GM19468 (cell line): ENCODE data around the gene SLC6A11.

Experiments used
- ATAC-seq: cut with Tn5 transposase; IDR thresholded peaks from one replicate; pipeline ENCODE4 v1.9.1; 2021; ENCODE audit warnings: mild to moderate bottlenecking, moderate library complexity, moderate number of reproducible peaks; ENCODE audit not compliant: unreplicated experiment; ENCODE audit errors: extremely low read depth

Gene SLC6A11

DNA sequence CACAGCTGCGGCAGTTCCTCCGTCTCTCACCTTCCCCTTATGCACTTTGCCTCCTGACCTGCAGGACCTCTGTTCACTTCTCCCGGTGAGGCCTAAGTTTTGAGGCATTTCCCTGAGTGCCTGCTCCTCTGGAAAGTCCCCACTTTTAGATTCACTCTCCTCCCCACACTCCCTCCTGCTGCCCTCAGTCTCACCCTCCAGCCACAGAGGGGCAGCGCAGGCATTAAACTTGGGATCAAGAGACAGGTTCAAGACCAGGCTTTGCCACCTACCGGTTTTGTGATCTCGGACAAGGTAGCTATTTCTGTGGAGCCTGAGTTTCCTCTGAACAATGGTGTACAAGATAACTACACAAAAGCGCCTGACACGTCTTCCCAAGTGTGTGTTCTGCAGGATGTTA lies 19.4 kb downstream of the SLC6A11 start:
- ATAC-seq, result no peak

DNA sequence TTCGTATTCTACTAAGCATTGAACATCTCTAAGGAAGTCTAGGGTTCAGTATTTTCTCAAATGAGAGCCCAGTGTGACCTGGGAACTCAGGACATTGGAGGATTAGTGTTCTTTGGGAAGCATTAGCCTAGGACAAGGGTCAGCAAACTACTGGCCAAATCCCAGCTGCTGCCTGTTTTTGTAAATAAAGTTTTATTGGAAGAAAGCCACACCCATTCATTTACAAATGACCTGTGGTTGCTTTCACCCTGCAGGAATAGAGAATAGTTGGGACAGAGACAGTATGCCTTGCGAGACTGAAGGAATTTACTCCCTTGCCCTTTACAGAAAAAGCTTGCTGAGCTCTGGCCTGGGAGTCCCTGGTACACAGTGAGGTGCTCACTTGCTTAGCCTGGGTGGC lies 20.6 kb downstream of the SLC6A11 start:
- no peak for ATAC-seq

DNA sequence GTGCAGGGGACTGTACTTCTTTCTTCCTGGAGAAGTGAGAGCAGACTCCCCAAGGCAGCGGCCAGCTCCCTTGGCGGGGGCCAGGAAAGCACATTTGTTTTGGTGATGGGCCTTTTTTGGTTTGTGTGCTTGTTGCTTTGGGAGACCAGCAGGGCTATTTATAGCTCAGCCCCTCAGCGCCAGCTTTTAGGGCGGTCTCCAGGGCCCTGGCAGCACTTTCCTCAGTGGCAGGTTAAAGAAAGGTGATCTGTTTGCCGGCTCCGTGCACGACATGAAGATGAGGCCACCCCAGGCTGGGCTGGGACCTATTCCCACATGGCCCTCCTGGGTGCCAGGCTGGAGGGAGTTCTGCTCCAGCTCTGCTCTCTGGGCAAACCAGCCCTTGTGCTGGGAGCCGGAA lies 21.8 kb downstream of the SLC6A11 start:
- no peak for ATAC-seq

DNA sequence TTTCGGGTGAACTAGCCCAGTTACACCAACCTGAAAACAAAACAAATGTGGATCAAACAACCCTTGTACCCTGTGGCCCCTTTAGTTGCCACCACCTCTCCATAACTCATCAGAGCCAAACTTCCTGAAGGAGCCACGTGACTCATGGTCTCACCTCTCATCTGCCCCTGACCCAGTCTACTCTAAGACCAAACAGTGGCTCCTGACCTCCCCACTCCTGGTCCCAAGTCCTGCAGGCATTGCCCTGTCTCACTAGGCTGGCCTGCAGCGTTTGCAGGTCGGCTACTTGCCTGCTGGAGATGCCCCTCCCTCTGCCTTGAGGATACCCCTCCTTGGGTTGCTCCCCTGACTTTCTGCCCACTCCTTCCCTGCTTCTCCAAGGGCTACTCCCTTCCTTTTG lies 23.1 kb downstream of the SLC6A11 start:
- no peak for ATAC-seq

DNA sequence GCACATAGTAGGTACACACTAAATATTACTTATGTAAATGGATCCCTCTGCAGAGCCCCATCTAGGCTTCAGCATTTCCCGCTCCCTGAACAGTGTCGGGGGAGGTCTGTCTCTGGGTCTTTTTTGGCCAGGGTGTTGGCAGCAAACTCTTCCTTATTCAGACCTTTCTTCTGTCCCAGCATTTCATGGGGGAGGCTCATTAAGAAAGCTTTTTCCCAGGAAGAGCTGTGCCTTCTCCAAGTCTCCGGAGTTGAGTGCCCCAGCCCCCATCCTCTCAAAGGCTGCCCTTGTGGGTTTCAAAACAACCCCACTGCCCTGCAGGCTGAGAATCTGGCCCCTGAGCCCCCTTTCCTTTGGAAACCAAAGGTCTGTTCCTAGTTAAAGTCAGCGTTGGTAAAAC lies 25.1 kb downstream of the SLC6A11 start:
- ATAC-seq, result no peak

DNA sequence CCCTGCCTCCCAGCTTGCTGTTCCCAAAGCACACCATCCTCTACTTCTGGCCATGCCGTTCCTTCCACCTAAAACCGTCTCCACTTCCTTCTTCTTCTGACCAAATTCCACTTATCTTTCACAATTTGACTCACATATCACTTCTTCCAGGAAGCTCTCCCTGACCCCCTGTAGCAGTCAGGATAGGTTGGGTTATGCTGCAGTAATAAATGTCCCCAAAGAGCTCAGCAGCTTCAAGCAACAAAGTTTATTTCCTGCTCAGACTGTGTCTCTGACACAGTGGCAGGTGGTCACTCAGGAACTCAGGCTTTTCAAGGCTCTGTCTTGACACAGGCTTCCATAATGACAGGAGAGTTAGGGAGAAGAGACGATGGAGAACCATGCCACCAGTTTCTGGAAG lies 27.4 kb downstream of the SLC6A11 start:
- ATAC-seq, result no peak

DNA sequence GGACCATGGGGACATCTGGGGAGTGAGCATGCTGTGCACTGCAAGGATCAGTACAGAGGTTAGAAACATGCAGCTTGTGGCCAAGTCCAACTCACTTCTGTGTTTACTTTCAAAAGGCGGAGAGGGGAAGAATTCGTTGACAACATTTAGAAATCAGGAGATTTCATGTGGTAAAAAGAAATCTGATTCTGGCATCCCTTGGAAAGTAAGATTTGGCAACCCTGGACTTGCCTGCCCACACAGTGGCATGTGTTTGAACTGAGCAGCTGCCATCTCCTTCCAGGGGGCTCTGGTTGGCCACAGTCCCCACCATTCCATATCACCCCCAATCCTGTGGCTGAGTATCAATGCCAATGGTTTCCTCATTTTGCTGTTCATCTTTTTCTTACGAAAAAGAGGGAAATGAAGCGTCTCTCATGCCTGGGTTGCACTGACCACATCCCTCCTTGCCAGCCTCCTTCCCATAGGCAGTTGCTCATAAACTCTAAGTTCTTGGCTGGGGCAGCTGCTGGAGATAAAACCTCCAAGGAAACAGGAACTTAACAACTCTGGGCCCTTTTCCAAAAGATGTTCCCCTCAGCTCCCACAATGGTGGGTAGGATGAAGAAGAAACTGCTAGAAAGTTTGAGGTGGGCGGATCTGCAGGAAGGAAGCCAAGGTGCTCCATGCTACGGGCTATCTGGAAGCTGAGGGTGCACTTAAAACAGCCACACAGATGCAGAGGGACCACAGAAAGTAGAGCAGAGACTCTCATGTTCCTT lies 29.2 kb downstream of the SLC6A11 start:
- ATAC-seq, result no peak

DNA sequence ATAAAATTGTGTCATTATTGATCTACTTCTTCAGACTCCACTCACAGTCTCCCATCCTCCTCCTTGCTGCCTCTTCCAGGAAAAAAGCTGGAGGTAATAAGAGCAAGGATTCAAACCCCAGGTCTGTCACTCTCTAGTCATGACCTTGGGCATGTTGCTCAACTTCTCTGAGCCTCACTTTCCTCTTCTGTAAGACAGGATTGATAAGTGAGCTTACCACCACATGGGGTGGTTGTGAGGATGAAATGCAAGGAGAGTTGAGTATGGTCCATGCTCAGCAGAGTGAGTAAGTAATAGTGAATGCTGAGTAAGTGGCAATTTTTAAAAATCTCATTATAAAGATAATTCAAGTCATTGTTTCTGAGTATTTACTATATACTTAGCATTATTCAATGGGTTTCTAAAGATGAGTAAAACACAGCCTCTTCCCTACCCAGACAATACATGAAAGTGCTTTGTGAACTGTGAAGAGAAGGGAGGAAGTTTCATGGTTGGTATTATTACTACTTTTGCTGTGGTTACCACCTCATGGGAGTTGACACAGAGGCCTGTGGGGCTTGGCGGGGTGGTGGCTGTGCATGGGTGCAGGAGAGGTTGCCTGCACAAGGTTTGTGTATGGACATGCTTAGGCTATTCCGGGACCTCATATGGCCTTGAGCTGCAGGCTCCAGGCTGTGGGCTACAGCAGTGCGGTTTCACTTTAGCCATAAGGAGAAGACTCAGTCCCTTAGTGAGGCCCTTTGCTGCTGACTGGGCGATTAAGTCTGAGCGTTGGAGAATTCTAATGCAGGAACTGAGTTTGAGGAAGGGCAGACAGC lies 30.0 kb downstream of the SLC6A11 start:
- no peak for ATAC-seq

DNA sequence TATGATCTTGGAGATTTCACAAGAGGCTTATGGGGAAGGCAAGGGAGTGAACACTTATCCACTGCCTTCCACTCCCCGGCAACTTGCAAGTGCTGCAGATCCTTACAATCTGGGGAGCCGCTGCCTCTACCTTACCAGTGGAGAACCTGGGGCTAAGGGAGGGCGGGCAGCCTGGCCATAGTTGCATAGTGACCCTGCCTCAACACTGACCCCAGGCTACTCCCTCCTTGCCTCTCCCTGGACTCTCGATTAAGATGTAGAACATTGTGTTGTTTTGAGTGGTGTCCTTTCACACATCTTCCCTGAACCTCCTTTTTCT lies 30.6 kb downstream of the SLC6A11 start:
- ATAC-seq, result no peak

DNA sequence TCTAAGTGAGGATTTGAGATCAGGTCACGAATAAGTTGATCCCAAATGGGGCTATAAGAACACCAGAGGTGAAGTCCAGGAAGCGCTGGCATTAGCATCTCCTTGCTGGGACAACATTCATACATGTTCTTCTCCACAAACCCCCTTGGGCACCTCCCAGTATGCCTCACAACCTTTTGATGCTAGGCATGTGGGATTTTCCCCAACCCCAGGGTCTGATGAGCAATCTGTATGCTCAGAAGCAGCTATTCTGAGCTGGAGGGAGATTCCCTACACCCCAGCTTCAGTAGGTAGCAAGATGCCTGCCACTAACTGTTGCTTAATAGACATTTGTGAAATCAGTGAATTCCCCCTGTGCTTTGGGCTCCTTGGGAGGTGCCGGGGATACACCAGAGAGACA lies 32.2 kb downstream of the SLC6A11 start:
- no peak for ATAC-seq

DNA sequence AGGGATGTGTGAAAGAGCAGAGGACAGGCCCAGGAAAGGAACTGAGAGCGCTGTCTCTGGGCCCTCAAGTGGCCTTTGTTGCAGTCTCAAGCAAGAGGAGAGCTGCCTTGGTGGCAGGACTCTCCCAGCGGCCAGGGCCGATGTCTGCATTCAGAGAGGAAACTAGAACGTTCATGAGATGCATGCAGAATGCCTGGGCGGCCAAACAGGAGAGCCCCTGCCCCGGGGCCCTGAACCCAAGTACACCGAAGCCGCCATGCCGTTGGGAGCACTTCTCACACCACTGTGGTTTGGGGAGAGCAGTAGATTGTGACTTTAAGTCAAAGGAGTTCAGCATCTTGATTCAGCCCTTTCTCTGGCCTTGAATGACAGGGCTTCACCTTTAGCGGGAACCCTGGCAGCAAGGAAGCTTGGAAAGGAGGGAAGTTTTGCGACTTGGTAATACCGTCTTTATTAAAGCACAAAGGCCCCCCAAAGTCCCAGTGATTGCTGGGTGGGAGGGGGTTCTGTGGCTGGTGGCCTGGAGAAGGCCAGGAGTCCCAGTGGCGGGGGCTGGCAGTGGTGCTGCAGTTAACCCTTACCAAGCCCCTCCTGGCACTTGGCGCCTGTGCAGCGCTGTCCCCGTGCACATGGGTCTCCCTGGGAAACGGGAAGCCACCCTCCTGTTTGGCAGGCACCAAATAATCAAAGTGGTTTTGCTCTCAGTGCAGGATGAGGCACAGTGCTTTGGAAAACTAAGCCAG lies 36.2 kb downstream of the SLC6A11 start:
- ATAC-seq, result no peak

DNA sequence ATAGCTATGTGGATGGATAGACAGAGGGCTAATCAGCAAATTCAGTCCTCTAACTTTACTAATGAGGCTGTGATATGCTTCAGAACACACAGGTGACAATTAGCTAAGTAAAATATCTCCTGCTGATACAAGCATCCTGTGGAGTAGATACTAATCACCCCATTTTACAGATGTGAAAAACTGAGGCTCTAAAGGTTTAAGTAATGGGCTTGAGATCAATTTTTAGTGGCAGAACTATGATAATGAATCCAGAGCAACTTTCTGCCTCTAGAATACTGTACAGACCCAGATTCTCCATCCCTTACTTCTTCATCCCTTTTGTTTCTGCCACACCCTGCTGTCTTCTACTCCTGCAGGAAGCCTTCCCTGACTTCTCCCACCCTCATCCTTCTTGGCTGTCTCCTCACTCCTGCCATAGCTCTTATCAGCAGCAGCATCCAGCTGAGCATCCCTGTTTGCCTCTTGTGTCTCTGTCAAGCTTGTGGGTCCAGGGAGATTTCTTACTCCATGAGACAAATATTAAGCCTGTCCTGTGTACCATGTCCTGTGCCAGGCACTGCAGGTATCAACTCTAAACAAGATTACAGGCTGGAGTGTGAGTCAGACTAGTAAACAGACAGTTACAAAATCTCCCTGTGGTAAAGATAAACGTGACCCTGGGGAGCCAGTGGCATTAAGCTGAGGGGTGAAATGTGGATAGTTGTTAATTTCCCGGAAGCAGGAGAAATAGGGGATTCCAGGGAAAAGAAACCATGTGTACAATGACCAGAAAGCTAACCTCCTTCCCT lies 39.2 kb downstream of the SLC6A11 start:
- ATAC-seq, result no peak

DNA sequence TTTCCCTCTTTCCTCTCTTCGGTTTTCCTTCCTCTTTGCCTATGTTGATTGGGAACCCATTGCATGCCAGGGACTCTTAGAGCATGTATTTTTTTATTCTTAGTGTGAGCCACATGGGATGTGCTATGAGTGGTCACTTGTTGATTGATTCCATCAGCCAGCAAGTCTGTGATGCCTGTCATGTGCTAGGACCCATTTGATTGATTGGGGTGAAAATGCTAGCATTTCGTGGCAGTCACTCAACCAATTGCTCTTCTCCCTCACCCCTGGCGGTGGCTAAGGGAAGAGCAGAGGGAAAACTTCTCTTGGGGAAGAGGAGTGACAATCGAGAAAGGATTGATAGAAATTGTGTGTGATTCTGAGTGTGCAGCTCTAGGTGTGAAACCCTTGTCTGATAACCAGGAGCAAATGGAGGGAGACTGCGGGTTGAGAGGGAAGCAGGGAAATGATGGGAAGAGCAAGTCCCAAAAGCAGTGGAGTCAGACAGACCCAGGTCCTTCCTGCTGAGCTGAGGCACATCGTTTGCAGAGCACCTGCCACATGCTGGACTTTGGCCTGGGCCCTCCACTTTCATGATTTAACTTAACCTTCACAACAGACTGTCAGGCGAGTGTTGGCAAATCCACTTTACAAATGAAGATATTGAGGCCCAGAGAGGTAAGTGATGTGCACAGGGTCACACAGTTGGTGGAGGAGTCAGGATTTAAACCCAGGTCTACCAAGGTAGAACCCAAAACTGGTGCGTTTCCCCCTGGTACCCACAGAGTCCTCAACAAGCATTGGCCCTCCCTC lies 40.0 kb downstream of the SLC6A11 start:
- no peak for ATAC-seq

DNA sequence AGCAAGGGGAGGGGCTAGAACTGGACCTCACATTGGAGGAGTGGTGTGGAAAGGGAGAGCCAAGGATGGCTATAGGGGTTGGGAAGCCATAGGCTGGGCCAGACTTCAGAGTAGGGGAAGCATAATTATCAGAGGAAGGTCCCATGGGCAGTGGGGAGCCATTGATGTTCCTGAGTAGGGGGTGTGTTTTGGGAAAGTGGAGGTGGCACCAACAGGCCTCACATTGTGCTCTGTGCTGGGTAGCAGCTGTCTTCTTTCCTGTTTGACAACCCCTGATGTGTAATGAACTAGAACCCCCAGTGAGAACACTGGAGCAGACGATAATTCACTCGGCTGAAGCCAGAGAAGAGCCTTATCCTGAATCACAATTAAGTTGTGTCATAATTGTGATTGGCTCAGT lies 41.2 kb downstream of the SLC6A11 start:
- ATAC-seq, result no peak

DNA sequence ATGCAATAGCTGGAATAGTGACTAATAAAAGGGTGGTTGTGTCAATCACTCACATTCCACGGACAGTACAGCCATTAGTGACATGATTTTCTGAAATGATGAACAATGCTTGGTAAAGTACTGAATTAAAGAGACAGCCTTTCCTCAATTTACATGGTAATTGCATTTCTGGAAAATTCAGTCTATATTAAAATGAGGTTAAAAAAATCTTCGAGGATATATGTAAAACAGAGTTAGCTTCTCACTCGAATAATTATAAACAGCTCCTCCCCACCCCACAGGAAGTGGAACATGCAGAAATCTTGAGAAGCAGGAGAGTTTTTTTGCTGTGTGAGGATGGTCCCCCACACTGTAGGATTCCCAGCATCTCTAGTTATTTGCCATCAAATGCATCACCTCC lies 42.1 kb downstream of the SLC6A11 start:
- ATAC-seq, result no peak

DNA sequence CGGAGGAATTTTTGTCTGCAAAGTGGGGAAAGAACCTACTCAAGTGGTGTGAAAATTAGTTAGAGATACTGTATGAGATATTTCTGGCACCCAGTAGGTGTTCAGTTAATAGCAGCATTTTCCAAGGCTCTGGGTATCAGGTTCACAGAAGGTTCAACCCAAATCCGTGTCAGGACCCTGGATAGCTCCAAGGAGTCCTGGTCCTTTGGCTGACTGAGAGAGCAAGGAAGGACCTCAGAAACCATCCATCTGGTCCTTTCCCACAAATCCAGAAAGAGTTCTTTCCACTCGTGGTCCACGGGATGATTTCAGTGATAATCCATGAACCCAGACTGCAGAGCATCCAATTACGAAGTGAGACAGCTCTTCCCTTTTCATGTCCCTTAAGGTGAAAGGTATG lies 51.4 kb downstream of the SLC6A11 start:
- no peak for ATAC-seq

DNA sequence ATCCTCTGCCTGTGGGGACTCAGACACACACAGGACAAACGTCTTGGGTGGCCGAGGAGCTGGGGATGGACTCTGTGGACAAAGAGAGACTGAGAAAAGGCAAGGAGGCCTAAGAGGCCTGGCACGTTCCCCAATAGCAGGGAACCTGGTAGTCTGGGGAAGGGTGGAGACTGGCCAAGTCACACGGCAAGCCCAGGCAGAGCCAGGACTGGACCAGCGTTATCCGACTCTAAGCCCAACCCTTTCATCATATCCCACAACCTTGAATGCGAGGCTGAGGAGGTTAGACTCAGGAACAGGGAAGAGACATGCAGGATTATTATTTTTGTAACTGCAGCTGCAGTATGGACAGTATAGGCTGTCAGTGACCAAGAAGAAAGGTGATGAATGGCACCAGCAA lies 53.4 kb downstream of the SLC6A11 start:
- ATAC-seq, result no peak

DNA sequence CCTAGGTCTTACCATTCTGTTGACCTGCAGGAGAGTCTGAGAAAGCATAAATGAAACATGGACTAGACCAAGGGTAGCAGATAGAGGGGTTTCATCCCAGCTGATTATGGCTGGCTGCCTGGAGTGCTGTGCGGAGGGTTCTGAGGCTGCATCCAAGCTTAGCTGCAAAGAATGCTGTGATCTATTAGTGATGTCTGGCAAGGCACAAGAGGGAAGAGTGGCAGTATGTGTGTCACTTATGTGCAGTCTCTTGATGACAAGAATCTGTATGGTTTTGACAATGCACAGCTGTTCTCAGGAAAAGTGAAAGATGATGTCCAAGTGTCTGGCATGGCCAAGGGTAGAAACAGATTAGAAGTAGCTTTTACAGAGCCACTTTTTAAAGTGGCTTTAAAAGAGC lies 54.3 kb downstream of the SLC6A11 start:
- no peak for ATAC-seq

DNA sequence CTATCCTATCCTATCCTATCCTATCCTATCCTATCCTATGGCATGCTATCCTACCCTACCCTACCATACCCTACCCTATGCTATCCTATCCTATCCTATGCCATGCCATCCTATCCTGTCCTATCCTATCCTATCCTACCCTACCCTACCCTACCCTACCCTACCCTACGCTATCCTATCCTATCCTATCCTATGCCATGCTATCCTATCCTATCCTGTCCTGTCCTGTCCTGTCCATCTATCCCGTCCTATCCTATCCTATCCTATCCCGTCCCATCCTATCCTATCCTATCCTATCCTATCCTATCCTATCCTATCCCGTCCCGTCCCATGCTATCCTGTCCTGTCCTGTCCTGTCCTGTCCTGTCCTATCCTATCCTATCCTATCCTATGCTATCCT lies 57.4 kb downstream of the SLC6A11 start:
- ATAC-seq, result no peak

DNA sequence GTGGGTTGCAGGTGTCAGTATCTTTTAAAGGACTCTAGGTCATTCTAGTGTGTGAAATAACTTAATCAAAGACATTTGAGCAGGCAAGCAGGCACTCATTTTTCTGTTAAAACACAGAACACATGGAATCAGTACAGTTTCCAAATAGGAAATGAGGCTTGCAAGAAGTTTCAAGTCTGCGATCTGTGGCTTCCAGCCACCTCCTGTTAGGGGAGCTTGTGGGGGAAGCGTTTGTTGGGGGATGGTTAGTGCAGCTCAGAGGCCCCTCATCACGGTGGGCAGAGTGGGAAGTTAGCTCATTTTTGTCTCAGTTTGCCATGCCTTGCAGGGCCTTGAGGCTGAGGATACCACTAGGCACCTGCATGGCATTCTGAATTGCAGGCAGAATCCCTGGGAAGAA lies 59.9 kb downstream of the SLC6A11 start:
- ATAC-seq, result no peak
